GM19395 (cell line): Measurements from ENCODE around the gene TGFB1.
"Not testable (repeated sequence)": the region's sequence is repeated elsewhere in the genome, so short reads cannot be mapped to it uniquely, and the experiment has no call there.

ENCODE experiments used
- ATAC-seq: cut with Tn5 transposase; IDR thresholded peaks from one replicate; pipeline ENCODE4 v1.9.1; 2021; ENCODE audit warnings: mild to moderate bottlenecking, moderate library complexity; ENCODE audit not compliant: unreplicated experiment

The TGFB1 gene

DNA sequence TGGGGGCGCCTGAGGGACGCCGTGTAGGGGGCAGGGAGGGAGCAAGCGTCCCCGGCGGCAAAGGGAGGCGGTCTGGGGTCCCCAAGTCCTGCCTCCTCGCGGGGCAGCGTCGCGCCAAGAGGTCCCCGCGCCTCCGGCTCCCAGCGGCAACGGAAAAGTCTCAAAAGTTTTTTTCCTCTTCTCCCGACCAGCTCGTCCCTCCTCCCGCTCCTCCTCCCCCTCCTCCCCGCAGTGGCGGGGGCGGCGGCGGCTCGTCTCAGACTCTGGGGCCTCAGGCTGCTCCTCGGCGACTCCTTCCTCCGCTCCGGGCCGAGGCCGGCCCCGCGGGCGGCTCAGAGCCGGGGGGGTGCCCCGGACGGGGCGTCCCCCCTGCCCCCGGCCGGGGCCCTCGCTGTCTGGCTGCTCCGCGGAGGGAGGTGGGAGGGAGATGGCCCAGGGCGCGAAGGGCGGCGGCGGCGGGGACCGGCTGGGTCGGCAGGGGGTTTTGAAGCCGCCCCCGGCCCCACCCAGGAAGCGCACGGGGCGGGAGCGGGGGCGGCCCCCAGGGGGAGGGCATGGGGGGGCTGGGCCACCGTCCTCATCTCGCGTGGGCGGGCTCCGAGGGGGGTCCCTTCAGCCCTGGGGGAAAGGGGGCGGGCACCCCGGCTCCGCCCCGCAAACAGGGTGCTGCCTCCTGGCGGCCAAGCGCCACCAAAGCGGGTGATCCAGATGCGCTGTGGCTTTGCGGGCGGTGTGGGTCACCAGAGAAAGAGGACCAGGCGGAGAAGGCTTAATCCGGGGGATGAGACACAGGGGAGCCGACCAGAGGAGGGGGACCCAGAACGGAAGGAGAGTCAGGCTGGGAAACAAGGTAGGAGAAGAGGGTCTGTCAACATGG lies at the start of gene TGFB1:
Gene TGFB1 (minus strand): TSS at position 457 of the 877 bp plus-strand sequence. CDS start 878 bp downstream, outside the sequence.
- no peak for ATAC-seq

DNA sequence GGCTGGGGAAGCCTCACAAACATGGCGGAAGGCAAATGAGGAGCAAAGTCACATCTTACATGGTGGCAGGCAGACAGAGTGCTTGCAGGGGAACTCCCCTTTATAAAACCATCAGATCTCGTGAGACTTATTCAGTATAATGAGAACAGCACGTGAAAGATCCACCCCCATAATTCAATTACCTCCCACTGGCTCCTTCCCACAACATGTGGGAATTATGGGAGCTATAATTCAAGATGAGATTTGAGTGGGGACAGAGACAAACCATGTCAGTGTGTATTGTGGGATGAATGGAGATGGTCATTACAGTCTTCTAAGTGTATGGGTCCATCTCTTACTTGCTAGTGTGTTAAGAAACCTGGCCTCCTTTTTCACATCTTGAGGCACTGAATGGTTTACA lies 48.3 kb upstream of the TGFB1 start:
- ATAC-seq: no peak

DNA sequence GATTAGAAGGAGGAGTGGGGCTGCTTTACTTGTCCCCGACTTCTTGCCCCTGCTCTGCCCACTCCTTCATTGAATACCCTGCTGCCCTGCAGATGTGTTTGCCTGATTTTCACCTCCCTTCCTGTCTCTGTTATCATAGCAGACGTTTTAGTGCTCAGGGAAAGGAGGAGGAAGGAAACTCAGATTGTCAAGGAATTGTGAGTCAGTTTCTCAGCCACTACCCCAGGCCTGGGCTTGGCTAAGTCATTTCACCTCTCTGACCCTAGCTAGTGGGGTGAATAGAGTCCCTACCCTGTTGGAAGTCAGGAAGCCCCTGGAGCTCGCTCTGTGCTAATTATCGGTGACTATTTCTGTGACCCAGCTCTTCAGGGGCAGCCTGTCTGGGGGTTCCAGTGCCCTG lies 47.8 kb upstream of the TGFB1 start:
- ATAC-seq: no peak

DNA sequence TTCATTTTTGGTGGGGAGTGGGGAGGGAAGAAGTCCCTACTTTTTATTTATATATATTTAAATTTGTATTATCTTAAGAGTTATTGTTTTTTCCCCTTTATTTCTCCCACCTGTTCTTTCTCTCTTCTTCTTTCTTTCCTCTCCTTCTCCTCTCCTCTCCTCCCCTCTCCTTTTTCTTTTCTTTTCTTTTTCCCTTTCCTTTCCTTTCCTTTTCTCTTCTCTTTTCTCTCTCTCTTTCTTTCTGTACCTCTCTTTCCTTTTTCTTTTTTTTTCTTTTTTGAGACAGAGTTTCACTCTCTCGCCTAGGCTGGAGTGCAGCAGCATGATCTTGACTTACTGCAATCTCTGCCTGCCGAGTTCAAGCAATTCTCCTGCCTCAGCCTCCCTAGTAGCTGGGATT lies 45.8 kb upstream of the TGFB1 start:
- no peak for ATAC-seq

DNA sequence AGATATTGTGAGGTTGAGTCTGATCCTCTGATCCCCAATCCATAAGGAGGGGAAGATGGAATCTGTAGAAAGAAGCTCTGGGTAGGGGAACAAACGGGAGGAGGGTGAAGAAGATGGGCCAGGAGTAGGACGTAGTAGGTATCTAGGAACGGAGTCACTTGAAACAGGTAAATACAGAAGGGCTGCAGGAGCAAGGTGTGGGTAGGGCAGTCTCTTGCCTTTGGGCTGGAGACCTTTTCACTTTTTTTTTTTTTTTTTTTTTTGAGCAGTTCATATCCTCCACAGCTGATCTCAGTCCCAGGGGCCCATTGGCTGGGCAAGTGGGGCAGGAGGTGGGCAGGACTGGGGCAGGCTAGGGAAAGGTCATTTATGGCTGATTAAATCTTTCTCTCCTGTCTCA lies 45.4 kb upstream of the TGFB1 start:
- ATAC-seq: no peak

DNA sequence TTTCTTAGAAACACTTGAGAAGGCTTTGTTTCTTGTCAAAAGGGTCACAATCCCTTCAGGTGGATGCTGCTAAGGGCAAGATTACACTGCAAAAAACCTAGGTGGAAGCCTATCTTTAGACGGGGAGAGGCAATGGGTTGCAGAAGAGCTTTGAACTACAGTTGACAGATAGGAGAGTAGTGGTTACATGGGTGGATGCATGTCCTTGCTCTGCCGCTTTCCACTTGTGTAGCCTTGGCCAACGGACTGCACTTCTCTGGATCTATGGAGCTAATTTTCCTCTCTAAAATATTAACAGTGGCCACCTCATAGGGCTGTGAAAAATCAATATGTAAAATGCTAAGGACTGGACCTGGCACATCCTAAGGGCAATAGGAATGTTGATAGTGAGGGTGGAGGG lies 44.9 kb upstream of the TGFB1 start:
- no peak for ATAC-seq

DNA sequence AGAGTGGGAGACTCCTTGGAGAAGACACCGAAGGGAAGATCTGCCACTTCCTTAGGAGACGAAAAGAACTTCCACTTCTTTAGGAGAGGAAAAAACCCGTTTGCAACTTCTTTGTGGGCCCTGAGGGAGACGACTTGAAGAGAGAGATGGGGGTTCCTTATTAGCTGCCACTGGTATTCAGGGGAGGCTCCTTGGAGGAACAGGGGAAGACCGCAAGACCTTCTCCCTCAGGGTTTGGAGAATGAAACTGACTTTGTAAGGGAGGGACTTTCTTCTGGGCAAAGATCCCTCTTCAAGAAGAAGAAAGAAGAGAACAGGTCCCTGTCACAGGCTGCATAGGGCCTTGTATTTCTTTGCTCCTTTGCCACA lies 44.3 kb upstream of the TGFB1 start:
- no peak for ATAC-seq

DNA sequence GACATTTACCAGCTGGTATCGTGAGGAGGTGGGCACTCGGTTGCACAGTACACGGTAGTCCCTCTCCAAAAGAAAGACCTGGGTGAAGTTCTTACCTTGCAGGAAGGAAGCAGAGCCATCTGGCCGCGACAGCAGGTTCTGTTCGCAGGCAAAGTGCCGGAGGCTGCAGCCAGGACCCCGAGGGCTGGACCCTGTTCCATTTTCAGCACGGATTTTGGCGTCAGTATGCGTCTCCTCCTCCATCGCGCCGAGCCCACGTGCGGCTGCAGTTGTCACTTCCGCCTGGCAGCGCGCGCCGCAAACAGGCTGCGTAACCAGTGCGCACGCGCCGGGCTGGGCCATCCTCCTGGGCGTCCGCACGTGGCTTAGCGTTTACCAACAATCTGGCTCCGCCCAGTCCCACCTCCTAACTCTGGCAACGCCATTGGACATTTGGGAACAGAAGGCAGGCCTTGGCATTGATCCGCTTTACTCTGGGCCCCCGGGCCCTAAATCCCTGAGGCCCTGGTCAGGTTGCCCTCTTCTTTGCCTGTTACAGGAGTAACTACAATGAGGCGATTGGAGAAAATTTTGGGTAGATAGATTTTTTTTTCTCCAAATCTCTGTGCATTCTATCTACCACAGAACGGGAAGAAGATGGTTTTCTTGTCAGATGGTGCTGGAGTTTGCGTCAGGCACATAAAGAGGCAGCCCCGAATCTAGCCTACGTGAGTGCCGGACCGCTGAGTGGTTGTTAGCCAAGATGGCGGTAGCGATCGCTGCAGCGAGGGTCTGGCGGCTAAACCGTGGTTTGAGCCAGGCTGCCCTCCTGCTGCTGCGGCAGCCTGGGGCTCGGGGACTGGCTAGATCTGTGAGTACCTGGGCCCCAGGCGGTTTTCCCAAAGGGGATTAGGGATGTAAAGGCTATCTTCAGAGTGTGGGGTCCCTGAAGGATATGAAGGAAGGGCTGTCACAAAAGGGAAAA lies 43.6 kb upstream of the TGFB1 start, which contains the start of the genes BCKDHA and EXOSC5:
Gene BCKDHA (plus strand): TSS at position 733 of the 964 bp plus-strand sequence. CDS start 10 bp downstream, at position 743.
Gene EXOSC5 (minus strand): TSS at position 274 of the 964 bp plus-strand sequence. CDS start 31 bp downstream, at position 243.
- peak; percentile 87 for ATAC-seq

DNA sequence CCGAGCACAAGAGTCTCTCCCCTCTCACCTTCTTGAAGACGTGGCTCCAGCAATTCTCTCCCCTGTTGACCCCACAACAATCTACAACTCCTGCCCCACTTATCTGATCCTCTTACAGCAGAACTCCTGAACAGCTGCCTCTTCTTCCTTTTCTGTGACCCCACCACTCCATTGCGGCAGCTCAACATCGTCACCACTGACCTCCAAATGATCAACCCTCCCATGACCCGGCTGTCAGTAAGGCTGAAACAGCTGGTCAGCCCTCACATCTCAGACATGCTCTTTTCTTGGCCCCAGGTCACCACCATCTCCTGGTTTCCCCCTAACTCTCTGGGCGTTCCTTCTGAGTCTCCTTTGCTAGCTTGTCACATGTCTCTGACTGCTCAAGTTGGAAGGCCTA lies 41.6 kb upstream of the TGFB1 start:
- ATAC-seq: no peak

DNA sequence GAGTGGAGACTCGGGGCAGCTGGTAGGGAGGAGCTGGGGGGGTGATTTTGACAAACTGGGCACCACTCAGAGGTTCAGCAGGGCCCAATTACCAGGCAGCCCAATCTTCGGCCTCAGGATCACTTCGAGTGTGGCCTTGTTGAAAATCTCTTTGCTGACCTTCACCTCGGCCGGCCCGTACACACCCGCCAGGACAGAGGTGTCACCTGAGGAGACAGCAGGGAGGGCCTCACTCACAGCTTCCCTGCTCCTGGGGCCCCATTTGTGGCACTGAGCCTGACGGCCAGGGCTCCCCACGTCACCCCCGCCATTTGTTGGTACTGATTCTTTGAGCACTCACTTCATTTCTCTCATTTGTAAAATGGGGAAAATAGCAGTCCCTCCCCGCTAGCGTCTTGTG lies 39.1 kb upstream of the TGFB1 start:
- no peak for ATAC-seq

DNA sequence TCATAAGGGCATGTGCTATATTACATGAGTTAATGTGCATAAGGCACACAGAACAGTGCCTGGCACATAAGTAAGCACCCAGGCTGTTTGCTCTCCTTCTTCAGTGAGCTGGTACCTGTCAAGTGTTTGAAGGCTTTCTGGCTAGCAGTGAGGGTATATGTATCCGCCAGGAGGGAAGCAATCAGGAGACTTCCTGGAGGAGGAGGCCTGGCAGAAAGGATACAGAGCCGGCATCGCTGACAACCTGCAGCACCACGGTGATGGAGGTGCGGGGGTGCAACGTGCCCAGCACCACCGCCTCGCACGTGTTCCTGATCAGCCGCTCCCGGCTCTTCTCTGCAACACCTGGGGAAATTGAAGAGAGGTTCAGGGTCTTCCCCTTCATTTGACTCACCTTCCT lies 37.9 kb upstream of the TGFB1 start:
- no peak for ATAC-seq

DNA sequence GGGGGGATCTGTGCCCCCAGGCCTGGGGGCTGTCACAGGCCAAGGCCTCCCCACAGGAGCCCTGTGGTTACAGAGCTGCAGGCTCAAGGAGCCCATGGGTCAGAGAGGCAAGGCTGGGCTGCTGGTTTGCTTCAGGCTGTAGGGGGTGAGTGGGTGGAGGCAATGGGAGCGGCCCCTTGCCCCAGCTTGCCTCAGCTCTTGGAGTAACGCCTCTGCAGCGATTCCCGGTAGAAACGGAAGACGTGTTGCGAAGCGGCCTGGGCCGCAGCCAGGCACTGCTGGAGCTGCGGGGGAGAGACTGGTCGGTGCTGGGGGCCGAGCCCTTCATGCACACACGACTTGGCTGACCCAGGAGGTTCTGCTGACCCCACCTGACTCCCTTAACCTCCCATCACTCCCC lies 32.7 kb upstream of the TGFB1 start:
- ATAC-seq: no peak

DNA sequence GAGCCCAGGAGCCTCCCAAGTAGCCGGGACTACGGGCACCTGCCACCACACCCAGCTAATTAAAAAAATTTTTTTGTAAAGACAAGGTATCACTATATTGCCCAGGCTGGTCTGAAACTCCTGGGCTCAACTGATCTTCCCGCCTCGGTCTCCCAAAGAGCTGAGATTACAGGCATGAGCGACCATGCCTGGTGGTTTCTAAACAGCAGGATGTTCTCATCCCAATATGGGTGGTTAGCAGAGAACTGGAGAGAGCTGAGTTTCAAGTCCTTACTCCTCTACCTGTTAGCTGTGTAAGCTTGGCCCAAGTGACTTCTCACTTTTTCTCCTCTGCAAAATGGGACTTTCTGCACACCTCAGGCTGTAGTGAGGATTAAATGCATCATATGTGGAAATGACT lies 30.6 kb upstream of the TGFB1 start:
- no peak for ATAC-seq

DNA sequence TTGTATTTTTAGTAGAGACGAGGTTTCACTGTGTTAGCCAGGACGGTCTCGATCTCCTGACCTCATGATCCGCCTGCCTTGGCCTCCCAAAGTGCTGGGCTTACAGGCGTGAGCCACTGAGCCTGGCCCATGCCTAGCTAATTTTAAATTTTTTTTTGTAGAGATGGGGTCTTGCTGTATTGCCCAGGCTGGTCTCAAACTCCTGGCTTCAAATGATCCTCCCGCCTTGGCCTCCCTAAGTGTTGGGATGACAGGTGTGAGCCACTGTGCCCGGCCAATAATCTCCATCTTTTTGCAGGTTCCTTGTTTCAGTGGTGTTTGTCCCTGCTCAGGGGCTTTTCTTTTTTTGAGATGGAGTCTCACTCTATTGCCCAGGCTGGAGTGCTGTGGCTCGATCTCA lies 27.8 kb upstream of the TGFB1 start:
- ATAC-seq: not testable (repeated sequence)

DNA sequence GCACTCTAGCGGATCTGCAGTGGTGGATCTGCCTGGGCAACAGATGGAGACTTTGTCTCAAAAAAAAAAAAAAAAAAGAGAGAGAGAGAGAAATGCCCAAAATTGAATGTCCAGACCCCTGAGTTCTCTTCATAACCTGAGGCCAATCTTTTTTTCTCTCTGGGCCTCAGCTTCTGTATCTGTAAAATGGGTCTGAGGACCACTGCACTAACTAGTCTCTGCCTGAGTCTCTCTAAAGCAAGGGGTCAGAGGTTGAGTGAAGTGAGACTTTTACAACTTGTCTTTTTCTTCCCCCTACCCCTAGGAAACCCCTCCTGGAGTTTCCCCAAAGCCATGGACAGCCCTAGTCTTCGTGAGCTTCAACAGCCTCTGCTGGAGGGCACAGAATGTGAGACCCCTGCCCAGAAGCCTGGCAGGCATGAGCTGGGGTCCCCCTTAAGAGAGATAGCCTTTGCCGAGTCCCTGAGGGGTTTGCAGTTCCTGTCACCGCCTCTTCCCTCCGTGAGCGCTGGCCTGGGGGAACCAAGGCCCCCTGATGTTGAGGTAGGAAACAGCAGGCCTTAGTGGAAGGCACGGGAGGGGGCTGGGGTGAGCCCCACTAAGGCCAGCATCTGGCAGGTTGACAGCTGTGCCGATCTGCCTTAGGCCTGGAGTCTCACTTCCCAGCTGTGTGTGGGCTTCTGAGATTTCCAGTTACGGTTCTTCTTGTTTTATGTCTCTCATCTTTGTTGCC lies 24.4 kb upstream of the TGFB1 start:
- ATAC-seq: peak; percentile 79

DNA sequence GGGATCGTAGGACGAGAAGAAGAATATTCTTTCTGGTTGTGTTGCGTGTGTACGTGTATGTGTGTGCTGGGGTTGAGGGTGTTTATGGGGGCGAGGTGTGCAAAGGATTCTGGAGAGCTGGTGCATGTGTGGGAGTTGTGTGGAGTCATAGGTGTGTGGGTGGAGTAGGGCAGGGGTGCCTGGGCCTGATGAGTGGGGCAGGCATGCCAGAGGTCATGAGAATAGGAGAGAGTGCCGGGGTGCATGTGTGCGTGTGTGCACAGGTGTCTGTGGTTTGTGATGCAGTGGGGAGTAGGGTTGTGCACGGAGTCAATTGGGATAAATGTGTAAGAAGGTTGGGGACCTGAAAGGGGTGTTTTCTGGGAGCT lies 23.3 kb upstream of the TGFB1 start:
- no peak for ATAC-seq

DNA sequence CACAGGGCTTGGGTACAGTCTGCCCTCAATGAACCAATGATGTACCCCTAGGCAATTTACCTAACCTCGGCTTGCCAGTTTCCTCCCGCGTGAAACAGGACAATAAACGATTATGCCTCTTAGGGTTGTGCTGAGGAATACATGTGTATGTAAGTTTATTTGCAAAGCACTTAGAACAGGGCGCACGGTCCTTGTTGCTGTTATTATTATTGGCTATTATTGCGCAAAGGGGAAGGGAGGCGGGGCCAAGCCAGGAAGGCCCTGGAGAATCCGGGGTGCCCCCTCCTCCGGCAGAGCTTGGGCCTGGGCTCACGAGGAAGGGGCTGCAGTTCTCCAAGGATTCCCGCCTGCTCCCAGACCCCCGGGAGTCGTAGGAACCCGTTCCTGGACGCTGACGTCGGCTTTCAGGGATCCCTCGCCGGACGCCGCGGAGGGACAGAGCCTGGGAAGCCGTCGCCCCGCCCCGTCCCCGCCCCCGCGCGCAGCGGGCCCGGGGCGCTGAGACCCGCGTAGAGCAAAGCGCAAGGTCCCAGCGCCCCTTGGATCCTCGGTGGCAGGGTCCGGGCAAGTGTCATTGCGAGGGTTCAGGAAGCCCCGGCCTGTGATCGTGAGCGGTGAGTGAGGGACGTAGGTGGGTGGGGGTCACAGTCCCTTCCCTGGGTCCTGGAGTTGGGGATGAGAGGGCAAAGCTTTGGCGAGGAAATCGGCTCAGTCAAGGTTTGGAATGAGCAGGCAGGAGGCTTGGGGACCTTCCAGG lies 22.7 kb upstream of the TGFB1 start, which contains the start of gene TMEM91:
Gene TMEM91 (plus strand): TSS at position 293 of the 757 bp plus-strand sequence. CDS start 1,777 bp downstream, outside the sequence.
- no peak for ATAC-seq

DNA sequence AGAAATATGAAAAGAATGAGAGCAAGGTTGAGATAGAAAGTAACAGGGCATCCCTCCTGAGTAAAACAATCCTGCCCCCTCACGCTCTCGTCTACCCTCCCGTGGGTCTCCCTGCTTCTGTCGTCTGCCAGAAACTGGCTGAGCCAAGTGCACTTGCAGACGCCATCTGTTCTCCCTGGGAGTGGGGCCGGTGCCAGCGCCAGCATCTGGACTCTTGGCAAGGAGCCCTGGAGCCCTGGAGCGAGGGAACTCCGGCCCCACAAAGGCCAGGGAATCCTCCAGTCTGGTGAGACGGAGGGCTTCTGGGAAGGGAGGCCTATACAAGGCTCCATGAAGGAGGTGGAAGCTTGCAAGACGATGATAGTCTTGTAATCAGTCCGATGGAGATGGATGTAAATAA lies 20.3 kb upstream of the TGFB1 start:
- no peak for ATAC-seq

DNA sequence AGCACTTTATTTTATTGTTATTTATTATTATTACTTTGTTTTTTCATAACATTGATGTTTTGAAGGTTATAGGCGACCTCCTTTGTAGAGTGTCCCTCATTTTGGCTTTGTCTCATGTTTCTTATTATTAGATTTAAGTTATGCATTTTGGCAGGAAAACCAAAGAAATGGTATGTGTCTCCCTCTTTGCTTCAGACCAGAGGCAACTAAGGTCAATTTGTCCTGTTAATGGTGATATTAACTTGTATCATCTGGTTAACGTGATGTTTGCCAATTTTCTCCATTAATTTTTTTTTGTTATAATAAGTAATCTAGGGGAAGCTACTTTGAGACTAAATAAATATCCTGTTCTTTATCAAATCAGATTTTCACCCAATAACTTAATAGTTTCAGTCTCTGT lies 18.8 kb upstream of the TGFB1 start:
- no peak for ATAC-seq

DNA sequence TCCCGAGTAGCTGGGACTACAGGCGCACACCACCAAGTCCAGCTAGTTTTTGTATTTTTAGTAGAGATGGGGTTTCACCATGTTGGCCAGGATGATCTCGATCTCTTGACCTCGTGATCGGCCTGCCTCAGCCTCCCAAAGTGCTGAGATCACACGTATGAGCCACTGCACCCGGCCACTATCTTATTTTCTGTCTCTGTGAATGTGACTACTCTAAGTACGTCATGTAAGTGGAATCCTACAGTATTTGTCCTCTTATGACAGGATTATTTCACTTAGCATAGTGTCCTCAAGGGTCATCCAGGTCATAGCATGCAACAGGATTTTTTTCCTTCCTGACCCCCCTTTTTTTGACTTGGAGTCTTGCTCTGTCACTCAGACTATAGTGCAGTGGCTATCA lies 17.8 kb upstream of the TGFB1 start:
- ATAC-seq: no peak
